ENCODE results near the gene CACNA1I.

DNA sequence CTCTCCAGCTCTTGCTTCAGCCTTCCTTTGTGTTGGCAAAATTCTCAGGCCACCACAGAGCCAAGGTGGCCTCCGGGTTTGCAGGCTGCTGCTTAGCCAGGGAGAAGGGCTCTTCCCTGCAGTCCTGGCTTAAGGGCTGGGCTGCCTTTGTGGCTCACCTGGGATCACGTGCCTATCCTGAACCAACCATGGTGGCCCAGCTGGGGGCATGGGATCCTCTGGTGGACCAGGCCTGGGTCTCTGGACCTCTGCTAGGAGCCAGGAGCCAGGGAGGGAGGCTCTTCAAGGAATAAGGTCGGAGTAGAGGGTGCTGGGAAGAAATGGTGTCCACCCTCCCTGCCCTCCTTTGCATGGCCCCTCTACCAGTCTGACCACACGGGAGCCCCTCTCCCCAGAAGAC, 43.9 kb downstream of the CACNA1I start:
- TF ChIP-seq, protein P1, sequence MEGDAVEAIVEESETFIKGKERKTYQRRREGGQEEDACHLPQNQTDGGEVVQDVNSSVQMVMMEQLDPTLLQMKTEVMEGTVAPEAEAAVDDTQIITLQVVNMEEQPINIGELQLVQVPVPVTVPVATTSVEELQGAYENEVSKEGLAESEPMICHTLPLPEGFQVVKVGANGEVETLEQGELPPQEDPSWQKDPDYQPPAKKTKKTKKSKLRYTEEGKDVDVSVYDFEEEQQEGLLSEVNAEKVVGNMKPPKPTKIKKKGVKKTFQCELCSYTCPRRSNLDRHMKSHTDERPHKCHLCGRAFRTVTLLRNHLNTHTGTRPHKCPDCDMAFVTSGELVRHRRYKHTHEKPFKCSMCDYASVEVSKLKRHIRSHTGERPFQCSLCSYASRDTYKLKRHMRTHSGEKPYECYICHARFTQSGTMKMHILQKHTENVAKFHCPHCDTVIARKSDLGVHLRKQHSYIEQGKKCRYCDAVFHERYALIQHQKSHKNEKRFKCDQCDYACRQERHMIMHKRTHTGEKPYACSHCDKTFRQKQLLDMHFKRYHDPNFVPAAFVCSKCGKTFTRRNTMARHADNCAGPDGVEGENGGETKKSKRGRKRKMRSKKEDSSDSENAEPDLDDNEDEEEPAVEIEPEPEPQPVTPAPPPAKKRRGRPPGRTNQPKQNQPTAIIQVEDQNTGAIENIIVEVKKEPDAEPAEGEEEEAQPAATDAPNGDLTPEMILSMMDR (IDR thresholded peaks at IDR 0.05) = no peak
- TF ChIP-seq POLR2A (IDR thresholded peaks at IDR 0.05) = no peak
